SK-N-MC (cell line): ENCODE data around the gene CTCFL.
"Not testable (repeated sequence)": the region's sequence is repeated elsewhere in the genome, so short reads cannot be mapped to it uniquely, and the experiment has no call there.

Experiments used
- DNase-seq: peaks from one replicate; pipeline ENCODE4 v3.0.0-alpha.2; 2011; ENCODE audit warnings: low read depth, low spot score
- H3K27ac ChIP-seq: fragments of 200-600 bp; sonication (generic); 2 replicates; pipeline ENCODE4 v1.5.1; 2016; ENCODE audit warnings: mixed run types
- H3K36me3 ChIP-seq: fragments of 200-600 bp; sonication (generic); 2 replicates; pipeline ENCODE4 v1.6.1; 2017; ENCODE audit warnings: antibody characterized with exemption, low read length, mixed read lengths; ENCODE audit not compliant: insufficient read depth
- H3K4me3 ChIP-seq: fragments of 200-600 bp; sonication (generic); 2 replicates; pipeline ENCODE4 v1.5.1; 2016
- H3K9ac ChIP-seq: fragments of 200-600 bp; sonication (generic); 2 replicates; pipeline ENCODE4 v1.8.0; 2017; ENCODE audit warnings: mixed run types, mixed read lengths; ENCODE audit not compliant: insufficient read length
- H3K9me3 ChIP-seq: fragments of 200-600 bp; sonication (generic); 2 replicates; pipeline ENCODE4 v1.6.1; 2017; ENCODE audit warnings: low read depth, mild to moderate bottlenecking, antibody characterized with exemption, low read length, moderate library complexity, mixed read lengths
- EZH2 ChIP-seq: fragments of 200-600 bp; sonication (generic); IDR thresholded peaks from one replicate; pipeline ENCODE4 v1.6.1; 2017; ENCODE audit warnings: antibody characterized with exemption
- FOXP2 ChIP-seq: optimal IDR thresholded peaks from 2 replicates; pipeline ENCODE3; 2011; ENCODE audit warnings: mild to moderate bottlenecking, moderate library complexity; ENCODE audit not compliant: insufficient read depth; ENCODE audit errors: extremely low read length, control extremely low read depth
- POLR2AphosphoS5 ChIP-seq: IDR thresholded peaks from 2 replicates; pipeline ENCODE4 v1.6.1; 2012; ENCODE audit warnings: mild to moderate bottlenecking, low read depth, low read length, borderline replicate concordance

The CTCFL gene

GRCh38 chr20:57473246-57474048, 51.5 kb downstream of the CTCFL start:
- Histone ChIP-seq H3K4me3 (no peak overlapping the region), H3K9me3 (no peaks in the 10 kb centered on the region), H3K9ac (no peak overlapping the region), H3K36me3 (no peaks in the 10 kb centered on the region), H3K27ac (no peak overlapping the region)
- TF ChIP-seq FOXP2 = no peak
- DNase-seq = no peak

- not testable (repeated sequence) for H3K9ac ChIP-seq, H3K9me3 ChIP-seq, DNase-seq, H3K27ac ChIP-seq, H3K4me3 ChIP-seq, H3K36me3 ChIP-seq
Measured at GRCh38 chr20:57472474-57472873, 52.5 kb downstream of the CTCFL start.

GRCh38 chr20:57471496-57472372, 53.2 kb downstream of the CTCFL start:
- no peak for TF ChIP-seq EZH2
- TF ChIP-seq FOXP2 = no peak
- no peak for TF ChIP-seq POLR2AphosphoS5
- Histone ChIP-seq H3K27ac (no peak overlapping the region), H3K9ac (no peak overlapping the region), H3K4me3 (no peak overlapping the region), H3K9me3 (no peaks in the 10 kb centered on the region), H3K36me3 (no peaks in the 10 kb centered on the region)
- DNase-seq = no peak

GRCh38 chr20:57470666-57471495, 54.1 kb downstream of the CTCFL start:
- H3K36me3 ChIP-seq = no peaks in the 10 kb centered on the region
- no peak overlapping the region for H3K27ac ChIP-seq
- DNase-seq = no peak
- no peak for TF ChIP-seq EZH2
- TF ChIP-seq FOXP2 = no peak
- no peak for TF ChIP-seq POLR2AphosphoS5
- H3K4me3 ChIP-seq = no peak overlapping the region
- no peak overlapping the region for H3K9ac ChIP-seq
- H3K9me3 ChIP-seq = no peaks in the 10 kb centered on the region

GRCh38 chr20:57470212-57470522, 54.8 kb downstream of the CTCFL start:
- no peak overlapping the region for H3K27ac ChIP-seq
- DNase-seq = no peak
- no peak for TF ChIP-seq EZH2
- TF ChIP-seq FOXP2 = no peak
- TF ChIP-seq POLR2AphosphoS5 = no peak
- no peak overlapping the region for H3K9ac ChIP-seq
- H3K9me3 ChIP-seq = no peaks in the 10 kb centered on the region
- H3K36me3 ChIP-seq = no peaks in the 10 kb centered on the region
- no peak overlapping the region for H3K4me3 ChIP-seq

- Histone ChIP-seq H3K27ac (no peak overlapping the region), H3K9ac (no peak overlapping the region), H3K4me3 (no peak overlapping the region), H3K36me3 (no peaks in the 10 kb centered on the region), H3K9me3 (no peaks in the 10 kb centered on the region)
- no peak for TF ChIP-seq POLR2AphosphoS5
- TF ChIP-seq FOXP2 = no peak
- TF ChIP-seq EZH2 = no peak
- no peak for DNase-seq
Measured at GRCh38 chr20:57469418-57470211, 55.3 kb downstream of the CTCFL start.

- TF ChIP-seq FOXP2 (no peak), POLR2AphosphoS5 (no peak), EZH2 (no peak)
- Histone ChIP-seq H3K27ac (no peak overlapping the region), H3K9me3 (no peaks in the 10 kb centered on the region), H3K9ac (no peak overlapping the region), H3K36me3 (no peaks in the 10 kb centered on the region), H3K4me3 (no peak overlapping the region)
- DNase-seq = no peak
Measured at GRCh38 chr20:57468523-57469417, 56.2 kb downstream of the CTCFL start.
